Brain microvascular endothelial cell (primary cell): Measurements from ENCODE around the gene PHYKPL.

Source experiments
- DNase-seq: peaks from one replicate; pipeline ENCODE4 v3.0.0-alpha.2; 2020
- H3K27ac ChIP-seq: fragments of 250-450 bp; sonication (Bioruptor Pico); 2 replicates; pipeline ENCODE4 v1.5.1; 2020; ENCODE audit warnings: mild to moderate bottlenecking, moderate library complexity
- H3K27me3 ChIP-seq: fragments of 250-450 bp; sonication (Bioruptor Pico); replicated peaks from 2 replicates; pipeline ENCODE4 v1.5.1; 2020; ENCODE audit warnings: mild to moderate bottlenecking
- H3K36me3 ChIP-seq: fragments of 250-450 bp; sonication (Bioruptor Pico); replicated peaks from 2 replicates; pipeline ENCODE4 v1.5.1; 2020; ENCODE audit warnings: mild to moderate bottlenecking
- H3K4me3 ChIP-seq: 2 replicates; pipeline ENCODE4 v1.5.1; 2011; ENCODE audit warnings: low read depth, mild to moderate bottlenecking, control low read depth, low read length, moderate library complexity
- in situ Hi-C: cut with HindIII; loops from 2 replicates; pipeline ENCODE4 v1.10.0; 2017; ENCODE audit warnings: low sequenced_read_pairs, low pct_ligation_motif_present
- TF ChIP-seq, protein P1 (sequence below): IDR thresholded peaks from 2 replicates; pipeline ENCODE4 v1.5.1; 2011; ENCODE audit warnings: low read depth, mild to moderate bottlenecking, moderate library complexity, low read length, control low read depth, inconsistent platforms; ENCODE audit errors: missing control alignments

Gene PHYKPL

DNA sequence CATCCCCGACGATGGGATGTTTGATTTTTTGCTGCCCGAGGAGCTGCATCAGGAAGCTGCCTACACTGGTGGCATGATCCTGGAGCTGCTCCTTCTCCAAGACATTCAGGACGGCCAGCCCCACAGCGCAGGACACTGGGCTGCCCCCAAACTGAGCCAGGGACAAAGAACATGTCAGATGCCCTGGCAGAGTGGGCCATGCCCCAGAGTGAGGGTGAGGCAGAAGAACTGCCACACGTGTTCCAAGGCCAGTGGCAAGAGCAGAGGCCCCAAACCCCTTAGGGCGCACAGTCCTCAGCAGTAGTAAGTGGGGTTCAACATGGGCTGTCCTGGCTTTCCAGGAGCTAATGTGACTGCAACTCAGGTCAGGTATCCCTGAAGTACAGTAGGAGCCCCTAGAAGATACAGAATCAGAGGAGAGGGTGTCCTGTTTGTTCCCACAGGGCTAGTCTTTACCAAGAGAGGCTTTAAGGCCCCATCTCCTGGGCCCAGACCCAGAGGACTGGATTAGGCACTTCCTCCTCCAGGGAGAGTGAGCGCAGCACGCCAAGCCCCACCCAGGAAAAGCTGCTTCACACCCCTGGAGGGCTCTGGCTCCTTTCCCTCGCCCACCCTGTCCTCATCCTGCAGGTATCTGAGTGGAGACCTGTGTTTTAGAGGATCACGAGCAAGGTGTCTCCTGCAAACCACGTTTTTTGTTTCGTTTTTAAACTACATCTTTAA is 17.2 kb downstream of the PHYKPL start:
- Histone ChIP-seq H3K36me3 (peaks cover 60% of the 10 kb centered on the region), H3K27me3 (no peaks in the 10 kb centered on the region), H3K27ac (no peak overlapping the region), H3K4me3 (no peak overlapping the region)
- in situ Hi-C loops, result no loop called here
- TF ChIP-seq, protein P1, sequence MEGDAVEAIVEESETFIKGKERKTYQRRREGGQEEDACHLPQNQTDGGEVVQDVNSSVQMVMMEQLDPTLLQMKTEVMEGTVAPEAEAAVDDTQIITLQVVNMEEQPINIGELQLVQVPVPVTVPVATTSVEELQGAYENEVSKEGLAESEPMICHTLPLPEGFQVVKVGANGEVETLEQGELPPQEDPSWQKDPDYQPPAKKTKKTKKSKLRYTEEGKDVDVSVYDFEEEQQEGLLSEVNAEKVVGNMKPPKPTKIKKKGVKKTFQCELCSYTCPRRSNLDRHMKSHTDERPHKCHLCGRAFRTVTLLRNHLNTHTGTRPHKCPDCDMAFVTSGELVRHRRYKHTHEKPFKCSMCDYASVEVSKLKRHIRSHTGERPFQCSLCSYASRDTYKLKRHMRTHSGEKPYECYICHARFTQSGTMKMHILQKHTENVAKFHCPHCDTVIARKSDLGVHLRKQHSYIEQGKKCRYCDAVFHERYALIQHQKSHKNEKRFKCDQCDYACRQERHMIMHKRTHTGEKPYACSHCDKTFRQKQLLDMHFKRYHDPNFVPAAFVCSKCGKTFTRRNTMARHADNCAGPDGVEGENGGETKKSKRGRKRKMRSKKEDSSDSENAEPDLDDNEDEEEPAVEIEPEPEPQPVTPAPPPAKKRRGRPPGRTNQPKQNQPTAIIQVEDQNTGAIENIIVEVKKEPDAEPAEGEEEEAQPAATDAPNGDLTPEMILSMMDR, result no peak
- no peak for DNase-seq

DNA sequence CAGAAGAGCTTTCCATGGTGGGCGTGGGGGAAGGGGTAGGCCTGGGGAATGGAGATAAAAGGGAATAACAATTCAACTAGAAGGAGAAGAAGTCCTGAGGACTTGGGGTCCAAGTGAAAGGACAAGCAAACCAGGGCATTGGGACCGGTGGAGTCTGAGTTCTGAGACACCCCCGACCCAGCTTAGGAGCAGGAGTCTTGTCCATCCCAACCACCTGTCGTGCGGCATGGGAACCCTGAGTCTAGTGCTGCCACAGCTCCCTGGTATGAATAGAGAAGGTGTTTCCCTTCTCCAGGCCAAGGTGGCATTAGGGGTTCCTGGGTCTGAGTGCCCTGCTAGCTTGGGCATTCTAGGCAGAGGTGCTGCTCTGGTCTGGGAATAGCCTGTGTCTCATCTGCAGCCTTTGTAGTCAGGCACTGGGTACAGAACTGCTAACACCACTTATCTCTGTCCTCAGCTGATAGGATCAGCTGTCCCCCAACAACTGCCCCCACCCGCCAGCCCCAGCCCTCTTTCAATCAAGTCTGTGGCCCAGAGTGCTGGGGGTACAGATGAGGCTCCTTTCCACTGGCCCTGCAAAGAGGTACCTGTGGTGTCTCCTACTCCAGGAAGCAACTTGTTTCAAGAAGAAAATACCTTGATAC is 18.3 kb downstream of the PHYKPL start:
- H3K27me3 ChIP-seq, result no peaks in the 10 kb centered on the region
- TF ChIP-seq, protein P1, result no peak
- H3K36me3 ChIP-seq, result peaks cover 72% of the 10 kb centered on the region
- in situ Hi-C loops, result no loop called here
- no peak overlapping the region for H3K4me3 ChIP-seq
- DNase-seq, result no peak
- no peak overlapping the region for H3K27ac ChIP-seq

DNA sequence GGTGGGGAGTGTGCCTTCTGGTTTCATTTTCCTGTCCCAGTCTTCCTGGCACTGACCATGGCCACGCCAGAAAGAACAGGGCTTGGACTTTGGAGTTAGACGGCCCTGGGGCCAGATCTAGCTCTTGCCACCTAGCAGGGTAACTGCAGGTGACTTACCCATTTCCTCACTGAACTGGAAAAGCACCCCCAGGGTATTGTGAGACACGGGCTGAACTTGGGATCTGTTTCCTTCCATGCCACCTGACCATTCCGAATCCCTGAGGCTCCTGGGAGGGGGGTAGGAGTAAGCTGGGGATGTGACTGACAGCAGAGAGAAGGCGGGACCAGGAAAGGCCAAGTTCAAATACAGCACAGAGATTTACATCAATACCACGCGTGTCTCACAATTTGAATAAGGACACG is 18.9 kb downstream of the PHYKPL start:
- peaks cover 77% of the 10 kb centered on the region for H3K36me3 ChIP-seq
- no peak overlapping the region for H3K4me3 ChIP-seq
- in situ Hi-C loops, result no loop called here
- DNase-seq, result no peak
- TF ChIP-seq, protein P1, result no peak
- H3K27me3 ChIP-seq, result no peaks in the 10 kb centered on the region
- H3K27ac ChIP-seq, result no peak overlapping the region

DNA sequence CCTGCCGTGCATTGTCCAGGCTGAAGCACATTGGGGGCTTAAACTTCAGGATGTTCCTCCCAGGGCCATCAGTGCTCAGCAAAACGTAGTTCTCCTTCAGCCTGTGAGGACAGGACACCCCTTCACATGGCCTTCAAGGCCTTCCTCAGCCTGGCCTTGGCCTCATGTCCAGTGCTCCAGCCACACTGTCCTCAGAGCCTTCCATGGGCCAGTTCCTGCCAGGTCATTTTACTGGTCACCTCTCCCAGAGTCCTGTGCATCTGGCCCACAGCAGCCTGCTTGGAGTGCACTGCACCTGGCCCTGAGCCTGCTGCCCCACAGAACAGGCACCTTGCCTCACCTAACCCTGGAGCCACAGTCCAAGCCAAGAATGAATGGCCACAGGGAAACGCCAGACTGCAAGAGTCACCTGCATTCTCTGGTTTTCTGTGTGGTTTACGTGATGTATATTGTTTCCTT is 19.6 kb downstream of the PHYKPL start:
- Histone ChIP-seq H3K4me3 (no peak overlapping the region), H3K27ac (no peak overlapping the region), H3K36me3 (peaks cover 84% of the 10 kb centered on the region), H3K27me3 (no peaks in the 10 kb centered on the region)
- in situ Hi-C loops, result no loop called here
- TF ChIP-seq, protein P1, result no peak
- DNase-seq, result no peak

DNA sequence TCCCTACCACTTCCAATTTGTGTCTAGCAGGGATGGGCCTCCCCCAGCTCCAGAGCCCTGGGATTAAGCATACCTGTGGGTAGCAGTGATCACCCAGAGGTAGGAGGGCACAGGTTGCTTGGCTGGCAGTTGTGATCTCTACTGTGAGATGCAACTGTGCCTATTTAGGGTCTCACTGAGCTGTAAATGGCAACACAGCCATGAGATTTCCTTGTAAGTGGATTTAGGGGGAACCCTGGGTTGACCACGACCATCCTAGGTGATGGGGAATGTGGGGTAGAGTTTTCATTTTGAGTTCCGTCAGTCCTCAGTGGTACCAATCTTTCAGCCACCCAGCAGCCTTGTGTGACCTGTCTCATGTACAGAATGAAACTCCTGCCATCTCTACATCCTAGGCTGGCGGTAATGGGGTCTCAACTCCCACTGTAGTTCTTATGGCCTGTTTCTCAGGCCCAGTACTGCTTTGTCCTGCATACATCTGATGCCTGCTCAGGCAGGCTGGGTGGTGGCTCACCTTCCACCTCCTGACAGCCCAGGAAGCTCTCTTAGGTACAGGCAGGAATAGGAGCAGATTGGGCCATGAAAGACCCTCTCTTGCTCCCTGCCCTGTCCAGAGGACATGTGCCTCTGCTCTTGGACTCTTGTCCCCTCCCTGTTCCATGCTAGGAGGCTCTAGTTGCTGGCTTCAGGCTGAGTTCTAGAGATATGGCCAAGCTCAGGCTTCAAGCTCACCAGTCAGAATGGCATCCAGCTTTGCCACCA is 20.2 kb downstream of the PHYKPL start:
- in situ Hi-C loops, result no loop called here

More for the DNA sequence above, 20.2 kb downstream of the PHYKPL start:
- Histone ChIP-seq H3K36me3 (peaks cover 89% of the 10 kb centered on the region), H3K27me3 (no peaks in the 10 kb centered on the region), H3K4me3 (no peak overlapping the region), H3K27ac (no peak overlapping the region)
- DNase-seq, result no peak
- TF ChIP-seq, protein P1, result no peak
